H9 (cell line): ENCODE data around the gene GUK1. TPM values are rescaled to one million over a fixed set of nuclear protein-coding genes. Genes with fewer than 3 reads are reported as not detected.

Experiments
- DNase-seq: peaks from one replicate; pipeline ENCODE4 v3.0.0-alpha.2; 2017
- H2AFZ ChIP-seq: one replicate; pipeline ENCODE4 v1.6.1; 2013; ENCODE audit warnings: mild to moderate bottlenecking, low read length, control low read depth, moderate library complexity
- H2AK5ac ChIP-seq: 2 replicates; pipeline ENCODE4 v1.6.1; 2013; ENCODE audit warnings: low read length, control low read depth, mixed read lengths; ENCODE audit not compliant: insufficient read length
- H2BK120ac ChIP-seq: one replicate; pipeline ENCODE4 v1.6.1; 2013; ENCODE audit warnings: low read depth, mild to moderate bottlenecking, low read length, control low read depth, inconsistent platforms; ENCODE audit not compliant: poor library complexity, severe bottlenecking
- H2BK12ac ChIP-seq: 2 replicates; pipeline ENCODE4 v1.6.1; 2013; ENCODE audit warnings: low read length, control low read depth, mixed read lengths, low read depth; ENCODE audit not compliant: insufficient read length
- H2BK15ac ChIP-seq: 2 replicates; pipeline ENCODE4 v1.6.1; 2013; ENCODE audit warnings: low read depth, low read length, control low read depth
- H2BK20ac ChIP-seq: one replicate; pipeline ENCODE4 v1.6.1; 2013; ENCODE audit warnings: low read depth, mild to moderate bottlenecking, low read length, control low read depth, inconsistent platforms; ENCODE audit not compliant: poor library complexity, severe bottlenecking
- H2BK5ac ChIP-seq: 2 replicates; pipeline ENCODE4 v1.6.1; 2013; ENCODE audit warnings: low read length, control low read depth, mixed read lengths; ENCODE audit not compliant: insufficient read length
- H3K14ac ChIP-seq: 2 replicates; pipeline ENCODE4 v1.6.1; 2013; ENCODE audit warnings: low read length, control low read depth; ENCODE audit not compliant: insufficient read depth
- H3K18ac ChIP-seq: 2 replicates; pipeline ENCODE4 v1.6.1; 2013; ENCODE audit warnings: low read depth, mild to moderate bottlenecking, mixed read lengths, low read length, control low read depth; ENCODE audit not compliant: insufficient read length
- H3K23ac ChIP-seq: 2 replicates; pipeline ENCODE4 v1.6.1; 2013; ENCODE audit warnings: low read length, control low read depth, mixed read lengths, low read depth; ENCODE audit not compliant: insufficient read length
- H3K23me2 ChIP-seq: 2 replicates; pipeline ENCODE4 v1.6.1; 2013; ENCODE audit warnings: low read depth, mild to moderate bottlenecking, mixed read lengths, low read length, control low read depth; ENCODE audit not compliant: insufficient read length, poor library complexity, severe bottlenecking
- H3K27ac ChIP-seq: 2 replicates; pipeline ENCODE4 v1.5.1; 2013; ENCODE audit warnings: low read length, control low read depth, mixed read lengths, low read depth; ENCODE audit not compliant: insufficient read length
- H3K27me3 ChIP-seq: 2 replicates; pipeline ENCODE4 v1.6.1; 2013; ENCODE audit warnings: low read length, control low read depth, inconsistent platforms; ENCODE audit not compliant: insufficient read depth
- H3K4ac ChIP-seq: 2 replicates; pipeline ENCODE4 v1.6.1; 2013; ENCODE audit warnings: low read depth, mild to moderate bottlenecking, control low read depth, inconsistent platforms, low read length, moderate library complexity
- H3K4me1 ChIP-seq: 2 replicates; pipeline ENCODE4 v1.6.1; 2013; ENCODE audit warnings: low read length, control low read depth, inconsistent platforms; ENCODE audit not compliant: insufficient read depth
- H3K4me2 ChIP-seq: 2 replicates; pipeline ENCODE4 v1.6.1; 2013; ENCODE audit warnings: low read length, control low read depth, mixed read lengths; ENCODE audit not compliant: insufficient read length, insufficient read depth
- H3K56ac ChIP-seq: 2 replicates; pipeline ENCODE4 v1.6.1; 2013; ENCODE audit warnings: low read depth, mild to moderate bottlenecking, mixed read lengths, low read length, control low read depth; ENCODE audit not compliant: insufficient read length
- H3K79me1 ChIP-seq: 2 replicates; pipeline ENCODE4 v1.6.1; 2013; ENCODE audit warnings: low read depth, mild to moderate bottlenecking, moderate library complexity, low read length, control low read depth, inconsistent platforms; ENCODE audit not compliant: insufficient read depth, poor library complexity, severe bottlenecking
- H3K79me2 ChIP-seq: 2 replicates; pipeline ENCODE4 v1.6.1; 2013; ENCODE audit warnings: low read length, control low read depth, inconsistent platforms; ENCODE audit not compliant: insufficient read depth
- H3K9ac ChIP-seq: 2 replicates; pipeline ENCODE4 v1.6.1; 2013; ENCODE audit warnings: low read length, control low read depth, mixed read lengths; ENCODE audit not compliant: insufficient read length; ENCODE audit errors: extremely low read depth
- H3K9me3 ChIP-seq: one replicate; pipeline ENCODE4 v1.6.1; 2013; ENCODE audit warnings: low read depth, low read length, inconsistent platforms; ENCODE audit not compliant: control insufficient read depth
- H3T11ph ChIP-seq: one replicate; pipeline ENCODE4 v1.6.1; 2013; ENCODE audit warnings: mild to moderate bottlenecking, low read length, control low read depth, inconsistent platforms
- H4K20me1 ChIP-seq: one replicate; pipeline ENCODE4 v1.6.1; 2013; ENCODE audit not compliant: control insufficient read depth, insufficient read length, insufficient read depth
- H4K5ac ChIP-seq: 2 replicates; pipeline ENCODE4 v1.6.1; 2013; ENCODE audit warnings: low read depth, mild to moderate bottlenecking, mixed read lengths, low read length, control low read depth; ENCODE audit not compliant: insufficient read length
- H4K8ac ChIP-seq: replicated peaks from 2 replicates; pipeline ENCODE4 v1.6.1; 2013; ENCODE audit warnings: low read length, control low read depth, mixed read lengths, low read depth; ENCODE audit not compliant: insufficient read length
- H4K91ac ChIP-seq: 2 replicates; pipeline ENCODE4 v1.6.1; 2013; ENCODE audit warnings: low read depth, mild to moderate bottlenecking, moderate library complexity, mixed read lengths, low read length, control low read depth; ENCODE audit not compliant: insufficient read length
- H3K27ac Mint-ChIP-seq, 3 experiments: 2 replicates in 2 of 3; 3 replicates in 1 of 3; pipeline ENCODE4 v1.8.0; 2020 to 2021; ENCODE audit warnings: mixed read lengths in 3 of 3, mild to moderate bottlenecking in 1 of 3, moderate library complexity in 1 of 3
- H3K27me3 Mint-ChIP-seq: 2 replicates; pipeline ENCODE4 v1.8.0; 2021; ENCODE audit warnings: low read depth, mild to moderate bottlenecking, moderate library complexity, mixed read lengths
- H3K36me3 Mint-ChIP-seq, 3 experiments: 2 replicates in 2 of 3; 3 replicates in 1 of 3; pipeline ENCODE4 v1.8.0; 2020 to 2021; ENCODE audit warnings: low read depth in 3 of 3, mixed read lengths in 3 of 3; ENCODE audit not compliant: insufficient read depth in 1 of 3
- H3K4me1 Mint-ChIP-seq, 2 experiments: 2 replicates each; pipeline ENCODE4 v1.8.0; 2020; ENCODE audit warnings: mixed read lengths in 2 of 2
- H3K4me3 Mint-ChIP-seq, 2 experiments: 2 replicates in 1 of 2; 3 replicates in 1 of 2; pipeline ENCODE4 v1.8.0; 2020 to 2021; ENCODE audit warnings: mild to moderate bottlenecking in 2 of 2, mixed read lengths in 2 of 2, moderate library complexity in 1 of 2
- H3K9me3 Mint-ChIP-seq, 2 experiments: 2 replicates in 1 of 2; 3 replicates in 1 of 2; pipeline ENCODE4 v1.8.0; 2020; ENCODE audit warnings: mild to moderate bottlenecking in 2 of 2, mixed read lengths in 2 of 2, moderate library complexity in 1 of 2
- WGBS: extraction: QIAGEN DNeasy Blood & Tissue Kit; methylation state at CpG from one replicate; pipeline ENCODE4 v1.1.7; 2013; ENCODE audit warnings: missing lambda C conversion rate, low lambda C conversion rate, mixed read lengths; ENCODE audit not compliant: insufficient read length; ENCODE audit errors: extremely low coverage; 5-methylcytosine and 5-hydroxymethylcytosine counted together
- total RNA-seq: library from RNA; stranded (reverse); gene quantifications from 2 replicates; pipeline ENCODE4 v1.2.1, GENCODE V29; 2021
- TF ChIP-seq, protein P1 (sequence below): fragments of 200-600 bp; sonication (generic); conservative IDR thresholded peaks from 3 replicates; pipeline ENCODE4 v1.8.0; 2021; ENCODE audit warnings: antibody characterized with exemption, mild to moderate bottlenecking

Gene GUK1
- total RNA-seq, 1 experiment from 2014 or later = 88.2 TPM

- H3K27me3 Mint-ChIP-seq = no peaks in the 10 kb centered on the region
- Histone ChIP-seq H4K20me1 (no peaks in the 10 kb centered on the region), H3K14ac (no peak overlapping the region), H3K79me2 (no peaks in the 10 kb centered on the region), H3K4me2 (no peak overlapping the region), H4K5ac (no peak overlapping the region), H3T11ph (no peak overlapping the region), H3K23ac (no peak overlapping the region), H3K9me3 (no peaks in the 10 kb centered on the region), H4K8ac (no peak overlapping the region), H3K4me1 (no peaks in the 10 kb centered on the region), H4K91ac (no peak overlapping the region), H2AFZ (no peak overlapping the region), H3K23me2 (no peaks in the 10 kb centered on the region), H3K56ac (no peak overlapping the region), H3K27me3 (no peaks in the 10 kb centered on the region), H3K79me1 (no peaks in the 10 kb centered on the region), H2BK120ac (no peak overlapping the region), H2BK12ac (no peak overlapping the region), H2BK5ac (no peak overlapping the region), H2BK15ac (no peak overlapping the region), H3K4ac (no peak overlapping the region), H2BK20ac (no peak overlapping the region), H3K27ac (no peak overlapping the region), H3K9ac (no peak overlapping the region), H2AK5ac (no peak overlapping the region), H3K18ac (no peak overlapping the region)
- H3K27ac Mint-ChIP-seq = no peak overlapping the region
- no peaks in the 10 kb centered on the region for H3K9me3 Mint-ChIP-seq
- no CpG with 5 or more reads among the region's 4 CpGs for WGBS
- no peak for DNase-seq
- H3K4me1 Mint-ChIP-seq = no peaks in the 10 kb centered on the region
- TF ChIP-seq, protein P1, sequence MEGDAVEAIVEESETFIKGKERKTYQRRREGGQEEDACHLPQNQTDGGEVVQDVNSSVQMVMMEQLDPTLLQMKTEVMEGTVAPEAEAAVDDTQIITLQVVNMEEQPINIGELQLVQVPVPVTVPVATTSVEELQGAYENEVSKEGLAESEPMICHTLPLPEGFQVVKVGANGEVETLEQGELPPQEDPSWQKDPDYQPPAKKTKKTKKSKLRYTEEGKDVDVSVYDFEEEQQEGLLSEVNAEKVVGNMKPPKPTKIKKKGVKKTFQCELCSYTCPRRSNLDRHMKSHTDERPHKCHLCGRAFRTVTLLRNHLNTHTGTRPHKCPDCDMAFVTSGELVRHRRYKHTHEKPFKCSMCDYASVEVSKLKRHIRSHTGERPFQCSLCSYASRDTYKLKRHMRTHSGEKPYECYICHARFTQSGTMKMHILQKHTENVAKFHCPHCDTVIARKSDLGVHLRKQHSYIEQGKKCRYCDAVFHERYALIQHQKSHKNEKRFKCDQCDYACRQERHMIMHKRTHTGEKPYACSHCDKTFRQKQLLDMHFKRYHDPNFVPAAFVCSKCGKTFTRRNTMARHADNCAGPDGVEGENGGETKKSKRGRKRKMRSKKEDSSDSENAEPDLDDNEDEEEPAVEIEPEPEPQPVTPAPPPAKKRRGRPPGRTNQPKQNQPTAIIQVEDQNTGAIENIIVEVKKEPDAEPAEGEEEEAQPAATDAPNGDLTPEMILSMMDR = peak; percentile 65
- H3K36me3 Mint-ChIP-seq = no peaks in the 10 kb centered on the region; a peak in 1 of 7 replicates
- no peak overlapping the region for H3K4me3 Mint-ChIP-seq
Observed at GRCh38 chr1:228180271-228180958, 40.3 kb downstream of the GUK1 start.
